Skeletal muscle cell (primary cell): ENCODE data around the gene SLC25A24.
"Not testable (repeated sequence)": the region's sequence is repeated elsewhere in the genome, so short reads cannot be mapped to it uniquely, and the experiment has no call there.

Source experiments
- DNase-seq: peaks from one replicate; pipeline ENCODE4 v3.0.0-alpha.2; 2010; ENCODE audit warnings: low read depth
- H3K4me3 ChIP-seq: 2 replicates; pipeline ENCODE4 v1.5.1; 2011; ENCODE audit warnings: low read depth, mild to moderate bottlenecking, control low read depth, low read length, moderate library complexity

The SLC25A24 gene

GRCh38 chr1:108142773-108143394 is 57.3 kb downstream of the SLC25A24 start:
- no peak overlapping the region for H3K4me3 ChIP-seq
- DNase-seq = no peak

GRCh38 chr1:108142258-108142657 is 57.9 kb downstream of the SLC25A24 start:
- no peak for DNase-seq
- H3K4me3 ChIP-seq = no peak overlapping the region

DNA sequence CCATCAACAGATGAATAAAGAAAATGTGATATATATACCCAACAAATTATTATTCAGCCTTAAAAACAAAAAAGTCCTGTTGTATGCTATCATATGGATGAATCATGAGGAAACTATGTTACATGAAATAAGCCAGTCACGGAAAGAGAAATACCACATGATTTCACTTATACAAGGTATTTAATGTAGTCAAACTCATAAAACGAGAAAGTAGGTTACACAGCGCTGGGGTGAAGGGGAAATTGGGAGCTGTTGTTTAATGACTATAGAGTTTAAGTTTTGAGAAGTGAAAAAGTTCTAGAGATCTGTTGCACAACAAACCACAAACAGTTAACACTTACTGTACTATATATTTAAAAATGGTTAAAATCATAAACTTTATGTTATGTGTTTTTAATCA is 58.5 kb downstream of the SLC25A24 start:
- DNase-seq = peak; percentile 25
- no peak overlapping the region for H3K4me3 ChIP-seq

DNA sequence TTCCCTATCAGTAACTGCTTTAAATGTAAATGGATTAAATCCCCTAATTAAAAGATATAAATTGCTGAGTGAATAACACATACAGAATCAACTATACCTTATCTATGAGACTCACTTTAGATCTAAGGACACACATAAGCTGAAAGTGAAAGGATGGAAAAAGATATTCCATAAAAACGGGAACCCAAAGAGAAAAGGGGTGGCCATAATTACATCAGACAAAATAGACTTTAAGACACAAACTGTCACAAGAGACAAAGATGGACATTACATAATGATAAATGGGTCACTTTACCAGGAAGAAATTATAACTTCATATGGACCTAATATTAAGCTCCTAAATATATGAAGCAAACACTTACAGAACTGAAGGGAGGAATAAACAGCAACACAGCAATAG is 59.2 kb downstream of the SLC25A24 start:
- no peak for DNase-seq
- no peak overlapping the region for H3K4me3 ChIP-seq

DNA sequence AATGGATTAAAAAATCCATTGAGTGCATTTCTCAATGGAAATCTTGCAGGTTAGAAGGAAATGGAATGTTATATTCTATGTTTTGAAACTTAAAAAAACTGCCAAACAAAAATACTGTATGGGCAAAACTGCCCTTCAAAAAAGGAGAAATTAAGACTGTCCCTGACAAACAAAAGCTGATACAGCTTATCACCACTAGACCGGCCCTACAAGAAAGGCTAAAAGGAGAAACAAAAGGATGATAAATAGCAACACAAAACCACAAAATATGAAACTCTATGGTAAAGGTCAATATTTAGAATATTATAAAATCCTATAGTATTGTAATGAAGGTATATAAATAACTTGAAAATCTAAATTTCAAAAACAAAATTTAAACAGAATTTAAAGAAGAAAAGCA is 60.0 kb downstream of the SLC25A24 start:
- no peak for DNase-seq
- H3K4me3 ChIP-seq = no peak overlapping the region

DNA sequence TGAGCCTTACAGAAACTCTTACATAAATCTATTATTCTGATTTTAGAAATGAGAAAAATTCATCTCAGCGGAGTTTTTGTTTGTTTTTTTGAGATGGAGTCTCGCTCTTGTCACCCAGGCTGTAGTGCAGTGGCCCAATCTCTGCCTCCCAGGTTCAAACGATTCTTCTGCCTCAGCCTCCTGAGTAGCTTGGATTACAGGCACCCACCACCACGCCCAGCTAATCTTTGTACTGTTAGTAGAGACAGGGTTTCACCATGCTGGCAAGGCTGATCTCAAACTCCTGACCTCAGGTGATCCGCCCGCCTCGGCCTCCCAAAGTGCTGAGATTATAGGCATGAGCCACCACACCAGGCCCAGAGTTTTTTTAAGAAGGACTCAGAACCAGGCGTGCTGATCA is 60.6 kb downstream of the SLC25A24 start:
- not testable (repeated sequence) for DNase-seq, H3K4me3 ChIP-seq

GRCh38 chr1:108133148-108133547 is 67.0 kb downstream of the SLC25A24 start:
- not testable (repeated sequence) for H3K4me3 ChIP-seq, DNase-seq

DNA sequence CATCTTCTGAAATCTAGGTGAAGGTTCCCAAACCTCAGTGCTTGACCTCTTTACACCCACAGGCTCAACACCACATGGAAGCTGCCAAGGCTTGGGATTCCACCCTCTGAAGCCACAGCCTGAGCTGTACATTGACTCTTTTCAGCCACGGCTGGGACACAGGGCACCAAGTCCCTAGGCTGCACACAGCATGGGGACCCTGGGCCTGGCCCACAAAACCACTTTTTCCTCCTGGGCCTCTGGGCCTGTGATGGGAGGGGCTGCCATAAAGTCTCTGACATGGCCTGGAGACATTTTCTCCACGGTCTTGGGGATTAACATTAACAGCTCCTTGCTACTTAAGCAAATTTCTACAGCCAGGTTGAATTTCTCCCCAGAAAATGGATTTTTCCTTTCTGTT is 67.8 kb downstream of the SLC25A24 start:
- DNase-seq, H3K4me3 ChIP-seq: not testable (repeated sequence)

GRCh38 chr1:108131281-108131680 is 68.9 kb downstream of the SLC25A24 start:
- not testable (repeated sequence) for H3K4me3 ChIP-seq, DNase-seq

GRCh38 chr1:108130794-108131193 is 69.3 kb downstream of the SLC25A24 start:
- DNase-seq = no peak

GRCh38 chr1:108129999-108130398 is 70.1 kb downstream of the SLC25A24 start:
- DNase-seq = no peak
- no peak overlapping the region for H3K4me3 ChIP-seq

More at GRCh38 chr1:108130794-108131193, 69.3 kb downstream of the SLC25A24 start:
- no peak overlapping the region for H3K4me3 ChIP-seq

GRCh38 chr1:108125312-108126138 is 74.6 kb downstream of the SLC25A24 start:
- DNase-seq = peak; percentile 33
- H3K4me3 ChIP-seq = no peak overlapping the region

DNA sequence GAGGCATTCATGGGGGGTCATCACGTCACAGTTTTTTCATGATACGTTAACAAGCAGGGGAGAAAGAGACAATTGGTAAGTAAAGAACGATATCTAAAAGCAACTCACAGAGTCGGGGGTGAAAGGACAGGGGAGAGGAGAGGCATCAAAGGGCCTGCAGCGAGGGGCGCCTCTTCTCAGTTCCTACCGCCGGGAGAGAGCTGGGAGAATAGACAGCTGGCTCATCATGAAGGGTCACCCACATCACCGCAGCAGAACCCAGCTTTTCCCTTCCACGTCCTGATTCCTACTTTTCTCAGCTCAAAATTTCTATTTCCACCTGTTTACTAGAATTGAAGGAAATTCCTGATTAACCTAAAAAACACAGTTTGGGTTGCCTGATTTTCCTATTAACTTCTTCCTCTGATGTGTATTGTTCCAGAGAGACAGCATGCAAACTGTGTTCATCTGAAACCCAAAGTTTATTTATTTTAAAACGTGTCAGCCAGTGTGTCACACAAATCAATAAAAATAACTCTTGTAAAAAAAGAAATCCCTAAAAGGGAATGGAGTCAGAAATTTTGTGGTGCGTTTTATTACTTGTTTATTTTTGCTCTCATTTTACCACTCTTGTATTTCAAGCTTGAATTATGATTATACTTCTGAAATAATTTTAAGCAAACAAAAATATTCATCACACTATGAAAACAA is 75.4 kb downstream of the SLC25A24 start:
- H3K4me3 ChIP-seq = no peak overlapping the region
- DNase-seq = no peak

DNA sequence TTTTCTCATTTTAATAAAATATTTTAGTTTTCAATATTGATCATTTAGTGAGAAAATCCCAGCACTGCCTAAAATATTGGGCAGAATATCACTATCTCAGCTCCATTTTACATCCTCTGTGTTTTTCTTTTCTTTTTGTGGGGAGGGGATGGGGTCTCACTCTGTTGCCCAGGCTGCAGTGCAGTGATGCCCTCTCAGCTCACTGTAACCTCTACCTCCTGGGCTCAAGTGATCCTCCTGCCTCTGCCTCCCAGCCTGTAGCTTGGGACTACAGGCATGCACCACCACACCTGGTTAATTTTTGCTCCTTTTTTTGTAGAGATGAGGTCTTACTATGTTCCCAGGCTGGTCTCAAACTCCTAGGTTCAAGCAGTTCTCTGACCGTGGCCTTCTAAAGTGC is 76.1 kb downstream of the SLC25A24 start:
- no peak for DNase-seq

DNA sequence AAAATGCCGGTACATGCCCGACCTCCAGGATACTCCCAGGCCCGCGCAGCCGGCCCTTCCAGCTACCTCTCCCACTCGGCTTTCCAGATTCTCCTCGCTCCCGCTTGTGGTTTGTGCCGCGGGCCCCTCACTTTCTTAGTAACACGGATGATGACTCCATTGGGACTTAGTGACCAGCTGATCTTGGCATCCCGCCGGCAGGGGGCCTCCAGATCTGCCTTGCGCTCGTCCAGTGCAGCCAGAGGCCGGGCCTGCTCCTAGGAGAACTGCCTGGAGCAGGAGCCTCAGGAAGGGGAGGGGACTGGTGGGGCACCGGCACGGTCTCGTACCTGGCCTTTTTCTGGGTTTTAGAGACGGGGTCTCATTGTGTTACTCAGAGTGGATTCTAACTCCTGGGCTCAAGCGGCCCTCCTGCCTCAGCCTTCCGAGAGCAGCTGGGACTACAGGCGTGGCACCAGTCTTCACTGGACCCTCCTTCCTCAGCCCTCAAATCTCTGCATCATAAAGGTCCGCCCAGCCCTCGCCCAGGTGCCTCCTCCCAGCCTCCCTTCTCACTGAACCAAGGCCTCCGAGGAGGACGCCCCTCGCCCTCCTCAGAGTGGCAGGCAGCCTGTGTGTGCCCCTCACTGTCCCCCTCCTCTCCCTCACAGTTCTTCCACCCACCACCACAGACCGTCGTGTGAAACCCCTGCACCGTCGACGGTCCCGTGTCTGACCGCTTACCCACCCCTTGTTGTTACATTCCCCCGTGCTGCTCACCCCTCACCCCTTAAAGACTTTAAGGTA is 78.6 kb downstream of the SLC25A24 start:
- DNase-seq = peak; percentile 24
- no peak overlapping the region for H3K4me3 ChIP-seq

More for the DNA sequence above, 76.1 kb downstream of the SLC25A24 start:
- H3K4me3 ChIP-seq = no peak overlapping the region

DNA sequence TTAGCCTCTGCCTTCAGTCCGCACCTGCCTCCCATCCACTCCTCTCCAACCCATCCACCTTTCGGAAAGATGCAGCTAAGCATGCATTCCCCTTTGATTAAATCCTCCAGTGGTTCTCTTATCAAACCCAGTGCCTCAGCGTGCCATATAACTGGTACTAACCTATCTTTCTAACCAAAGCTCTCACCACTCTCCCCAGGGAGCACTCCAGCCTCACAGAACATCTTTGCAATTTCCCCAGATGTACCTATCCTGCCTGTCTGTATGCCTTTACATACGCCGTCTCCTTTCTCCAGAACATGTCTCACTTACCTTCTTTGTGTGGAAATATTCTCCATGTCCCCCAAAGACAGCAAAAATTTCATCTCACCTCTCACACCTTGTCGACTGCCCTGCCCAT is 80.0 kb downstream of the SLC25A24 start:
- no peak overlapping the region for H3K4me3 ChIP-seq
- DNase-seq = no peak

DNA sequence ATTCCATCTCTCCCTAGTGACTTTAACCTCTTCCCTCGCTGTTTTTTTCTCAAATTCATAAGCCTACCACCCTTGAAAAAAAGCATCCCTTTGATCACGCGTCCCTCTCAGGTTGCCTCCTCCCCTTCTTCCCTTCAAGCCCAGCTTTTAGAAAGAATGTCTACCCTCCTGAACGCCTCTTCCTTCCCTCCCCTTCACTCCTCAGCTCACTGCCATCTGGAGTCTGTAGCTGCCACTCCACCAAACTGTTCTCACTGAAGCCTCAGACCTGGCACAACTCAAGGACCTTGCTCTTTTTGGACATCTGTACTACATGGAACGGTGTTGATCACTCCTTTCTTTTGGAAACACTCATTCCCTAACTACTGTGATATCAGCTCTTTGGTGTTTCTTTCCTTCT is 80.6 kb downstream of the SLC25A24 start:
- H3K4me3 ChIP-seq = no peak overlapping the region
- no peak for DNase-seq

GRCh38 chr1:108117945-108118902 is 81.9 kb downstream of the SLC25A24 start:
- DNase-seq = no peak

DNA sequence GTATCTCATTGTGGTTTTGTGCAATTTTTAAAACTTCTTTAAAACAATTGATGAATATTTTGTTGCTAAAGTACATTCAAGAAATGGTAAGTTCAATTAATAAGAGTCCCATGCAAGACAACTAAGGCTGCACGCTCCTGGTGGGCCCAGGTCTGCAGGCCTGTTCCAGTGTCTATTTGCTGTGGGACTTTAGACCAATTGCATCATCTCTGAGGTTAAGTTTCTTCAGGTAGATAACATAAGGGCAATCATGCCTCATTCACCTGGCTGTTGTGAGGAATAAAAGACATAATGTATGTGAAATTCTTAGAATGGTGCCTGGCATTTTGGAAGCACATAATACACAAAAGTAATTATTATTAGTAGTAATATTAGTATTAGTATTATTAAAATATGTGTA is 82.9 kb downstream of the SLC25A24 start:
- DNase-seq = no peak
- H3K4me3 ChIP-seq = no peak overlapping the region

More at GRCh38 chr1:108117945-108118902, 81.9 kb downstream of the SLC25A24 start:
- no peak overlapping the region for H3K4me3 ChIP-seq
